ENCODE measurements around the gene SLC7A6. TPM values are rescaled to one million over a fixed set of nuclear protein-coding genes. Genes with fewer than 3 reads are reported as not detected.

The SLC7A6 gene
- total RNA-seq, 1 experiment from 2014 or later, result 6.5 TPM

DNA sequence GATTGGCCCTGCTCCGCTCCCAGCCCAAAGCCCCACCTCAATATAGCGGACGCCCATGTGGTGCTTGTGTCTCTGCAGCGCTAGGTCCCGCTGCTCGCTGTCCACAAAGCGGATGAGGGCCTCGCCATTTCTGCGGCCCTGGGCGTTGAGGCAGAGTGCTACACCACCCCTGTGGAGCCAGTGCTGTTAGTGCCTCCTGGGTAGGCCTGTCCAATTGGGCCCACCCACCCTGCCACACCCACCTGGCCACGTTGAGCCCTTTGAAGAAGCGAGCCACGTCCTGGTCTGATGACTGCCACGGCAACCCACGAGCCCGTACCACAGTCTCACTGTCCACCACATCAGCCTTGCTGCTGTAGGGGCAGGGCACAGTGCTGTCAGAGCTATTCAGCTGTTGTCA, 32.0 kb upstream of the SLC7A6 start:
- no peak overlapping the region for H3K4me3 ChIP-seq
- no peaks in the 10 kb centered on the region for H3K36me3 ChIP-seq
- DNase-seq, result no peak
- H3K27me3 ChIP-seq, result no peaks in the 10 kb centered on the region
- no peaks in the 10 kb centered on the region for H3K9me3 ChIP-seq

DNA sequence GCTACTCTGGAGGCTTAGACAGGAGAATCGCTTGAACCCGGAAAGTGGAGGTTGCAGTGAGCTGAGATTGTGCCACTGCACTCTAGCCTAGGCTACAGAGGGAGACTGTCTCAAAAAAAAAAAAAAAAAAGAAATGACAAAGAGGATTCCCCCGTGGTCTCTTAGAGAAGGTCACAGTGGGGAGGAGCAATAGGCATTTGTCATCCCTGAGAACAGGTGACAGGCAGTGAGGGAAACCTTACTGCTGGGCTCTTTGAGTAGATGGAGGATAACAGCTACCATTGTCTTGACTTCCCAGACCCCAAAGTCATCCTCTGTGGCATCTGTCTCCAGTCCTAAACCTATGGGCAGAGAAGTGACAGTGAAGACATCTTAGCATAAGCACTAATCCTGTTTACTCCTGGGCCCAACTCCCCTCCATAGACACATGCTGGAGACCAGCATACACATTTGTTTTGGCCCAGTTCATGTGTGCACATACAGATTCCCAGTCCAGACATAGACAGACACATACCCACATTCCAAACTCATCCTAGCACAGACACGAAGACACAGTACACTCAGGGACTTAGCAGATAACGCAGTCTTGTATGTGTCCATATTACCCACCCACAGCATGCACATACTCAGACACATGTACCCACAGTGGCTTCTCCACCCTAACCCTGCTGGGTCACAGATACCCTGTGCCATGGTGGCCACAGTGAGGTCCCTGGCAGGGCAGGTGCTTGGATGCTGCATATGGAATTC, 31.1 kb upstream of the SLC7A6 start:
- no peaks in the 10 kb centered on the region for H3K27me3 ChIP-seq
- H3K36me3 ChIP-seq, result no peaks in the 10 kb centered on the region
- DNase-seq, result no peak
- no peak overlapping the region for H3K4me3 ChIP-seq
- no peaks in the 10 kb centered on the region for H3K9me3 ChIP-seq

DNA sequence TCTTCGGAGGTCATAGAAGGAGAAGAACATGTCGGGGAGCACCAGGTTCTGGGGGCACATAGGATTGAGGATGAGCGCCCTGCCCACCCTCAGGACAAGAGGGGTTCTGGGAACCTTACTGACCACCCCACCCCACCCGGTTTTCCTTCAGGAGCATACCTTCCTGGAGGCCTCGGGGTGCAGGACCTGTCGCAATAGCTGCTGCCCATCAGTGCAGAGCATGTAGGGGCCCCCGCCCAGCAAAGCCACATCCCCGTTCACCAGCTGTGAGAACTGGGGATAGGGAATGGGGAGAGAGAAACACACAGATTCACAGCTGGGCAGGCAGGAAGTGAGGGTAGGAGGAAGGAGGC, 30.5 kb upstream of the SLC7A6 start:
- Histone ChIP-seq H3K9me3 (no peaks in the 10 kb centered on the region), H3K36me3 (no peaks in the 10 kb centered on the region), H3K4me3 (no peak overlapping the region), H3K27me3 (no peaks in the 10 kb centered on the region)
- no peak for DNase-seq

DNA sequence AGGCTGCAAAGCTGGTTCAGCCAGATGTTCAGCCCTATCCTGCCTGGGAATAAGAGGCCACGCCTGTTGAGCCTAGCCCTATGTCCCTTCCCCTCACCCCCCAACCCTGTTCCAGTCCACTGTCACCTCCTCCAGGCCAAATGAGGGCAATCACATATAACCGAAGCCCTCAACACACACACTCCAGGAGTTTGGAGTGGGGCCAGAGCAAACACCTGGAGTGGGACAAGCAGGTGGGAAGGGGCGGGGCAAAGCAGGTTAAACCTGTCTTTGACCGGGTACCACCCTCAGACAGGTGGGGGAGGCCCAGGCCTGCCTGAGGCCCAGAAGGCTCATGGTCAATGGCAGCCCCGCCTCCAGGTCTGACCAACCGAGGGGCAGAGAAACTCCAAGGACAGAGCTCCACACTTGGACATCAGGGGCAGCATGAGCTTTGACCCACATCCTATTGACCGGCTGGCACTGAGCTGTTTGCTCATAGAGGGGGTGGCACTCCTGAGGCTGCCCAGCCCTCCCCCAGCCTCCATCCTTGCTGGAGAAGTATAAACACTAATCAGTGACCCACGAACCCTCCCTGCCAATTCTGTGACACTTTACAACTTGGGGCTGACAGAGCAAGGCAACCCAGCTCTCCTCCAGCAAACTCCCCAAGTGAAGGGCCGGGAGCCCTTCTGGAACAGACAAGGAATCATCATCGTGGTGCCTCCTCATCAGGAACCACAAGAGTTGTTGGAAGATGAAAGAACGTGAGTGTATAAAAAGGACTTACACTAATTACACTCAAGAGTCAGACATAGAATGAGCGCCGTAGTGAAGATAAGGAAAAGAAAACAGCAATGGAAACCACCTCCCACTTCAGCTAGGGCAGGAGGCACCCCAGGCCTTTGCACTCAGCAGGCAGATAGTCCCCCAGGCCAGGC, 29.9 kb upstream of the SLC7A6 start:
- DNase-seq, result no peak

DNA sequence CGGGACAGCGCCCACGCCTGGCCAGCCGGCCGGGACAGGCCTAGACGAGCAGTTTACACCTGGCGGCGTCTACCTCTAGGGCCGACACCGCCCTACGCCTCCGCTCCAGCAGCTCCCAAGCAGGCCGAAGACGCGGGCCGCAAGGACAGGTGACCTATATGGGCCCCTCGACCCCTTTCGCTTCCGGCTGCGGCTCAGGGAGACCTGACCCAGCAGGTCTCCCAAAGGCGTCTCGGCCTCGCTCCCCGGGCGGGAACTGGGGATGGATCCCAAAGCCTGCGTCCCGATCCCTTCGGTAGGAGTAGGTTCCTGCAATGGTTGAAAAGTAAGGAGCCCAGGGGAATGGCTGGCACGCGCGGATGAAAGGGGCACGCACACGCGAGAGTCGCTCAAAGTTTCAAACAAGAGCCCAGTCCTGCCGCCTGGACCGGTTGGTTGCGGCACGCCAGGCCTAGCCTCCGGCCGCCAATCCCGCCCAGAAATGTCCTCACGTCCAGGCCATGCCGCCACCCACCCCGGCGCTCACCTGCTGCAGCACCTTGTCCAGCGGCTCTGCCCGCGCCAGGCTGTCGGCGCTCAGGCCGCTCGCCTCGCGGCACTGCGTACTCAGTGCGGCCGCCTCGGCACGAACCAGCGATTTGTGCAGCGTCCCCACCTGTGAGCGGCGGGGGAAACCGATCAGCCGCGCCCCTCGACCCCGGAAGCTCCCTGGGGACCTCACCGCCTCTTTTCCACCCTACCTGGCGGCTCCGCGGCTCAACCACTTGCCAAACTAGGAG, 29.0 kb upstream of the SLC7A6 start:
- DNase-seq, result no peak
- H3K4me3 ChIP-seq, result no peak overlapping the region
- no peaks in the 10 kb centered on the region for H3K27me3 ChIP-seq
- no peaks in the 10 kb centered on the region for H3K36me3 ChIP-seq
- H3K9me3 ChIP-seq, result no peaks in the 10 kb centered on the region

More for the DNA sequence above, 29.9 kb upstream of the SLC7A6 start:
- H3K27me3 ChIP-seq, result no peaks in the 10 kb centered on the region
- no peak overlapping the region for H3K4me3 ChIP-seq
- no peaks in the 10 kb centered on the region for H3K36me3 ChIP-seq
- H3K9me3 ChIP-seq, result no peaks in the 10 kb centered on the region

DNA sequence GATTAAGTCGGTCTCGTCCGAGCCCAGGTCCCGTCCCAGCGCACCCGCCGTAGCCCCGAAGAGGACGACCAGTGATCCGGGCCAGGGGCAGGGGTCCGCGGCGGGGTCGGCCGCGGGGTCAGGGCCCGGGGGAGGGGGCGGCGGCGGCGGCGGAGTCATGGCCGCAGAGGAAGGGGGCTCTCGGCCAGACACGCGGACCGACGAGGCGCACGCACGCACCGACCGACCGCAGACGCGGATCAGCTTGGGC, 28.5 kb upstream of the SLC7A6 start, which contains the start of gene ESRP2:
Gene ESRP2 (minus strand): TSS at position 241 of the 250 bp plus-strand sequence. CDS start 82 bp downstream, at position 159.
- no peaks in the 10 kb centered on the region for H3K9me3 ChIP-seq

DNA sequence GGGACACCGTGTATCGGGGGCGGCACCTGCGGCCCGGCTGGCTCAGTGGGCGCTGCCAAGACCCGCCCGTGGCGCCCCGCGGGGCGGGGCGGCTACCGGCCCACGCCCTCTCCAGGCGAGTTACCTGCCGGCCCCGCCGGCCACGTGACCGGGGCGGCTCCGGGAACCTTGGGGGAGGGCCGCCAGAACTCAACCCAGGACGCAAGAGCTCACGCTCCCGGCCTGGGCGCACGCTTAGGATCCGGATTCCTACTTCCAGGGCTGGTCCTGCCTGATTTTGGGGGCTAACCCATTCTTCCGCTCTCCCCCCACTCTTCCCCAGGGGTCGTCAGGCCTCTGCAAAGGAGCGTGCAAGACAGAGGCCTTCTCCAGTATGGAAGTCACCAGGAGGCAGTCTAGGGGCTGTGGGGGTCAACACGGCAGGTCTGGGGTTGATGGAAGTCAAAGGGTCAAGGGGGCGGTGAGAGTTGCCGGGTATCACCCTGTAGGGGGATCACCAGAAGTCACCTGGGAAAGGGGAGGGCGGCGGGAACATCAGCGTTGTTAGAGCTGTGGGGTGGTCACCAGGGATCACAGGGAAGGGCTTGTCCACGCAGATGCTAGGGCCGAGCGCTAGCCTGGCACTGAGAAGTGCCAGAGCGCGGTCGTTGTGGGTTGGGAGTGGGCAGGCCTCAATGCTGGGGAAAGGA, 28.0 kb upstream of the SLC7A6 start:
- no peak overlapping the region for H3K4me3 ChIP-seq
- H3K36me3 ChIP-seq, result no peaks in the 10 kb centered on the region
- no peak for DNase-seq
- H3K9me3 ChIP-seq, result no peaks in the 10 kb centered on the region
- H3K27me3 ChIP-seq, result no peaks in the 10 kb centered on the region

More for the DNA sequence above, 28.5 kb upstream of the SLC7A6 start, which contains the start of gene ESRP2:
- no peak for DNase-seq
- Histone ChIP-seq H3K4me3 (peak within 1 kb of the TSS; percentile 47), H3K27me3 (no peaks in the 10 kb centered on the region), H3K36me3 (no peaks in the 10 kb centered on the region)

DNA sequence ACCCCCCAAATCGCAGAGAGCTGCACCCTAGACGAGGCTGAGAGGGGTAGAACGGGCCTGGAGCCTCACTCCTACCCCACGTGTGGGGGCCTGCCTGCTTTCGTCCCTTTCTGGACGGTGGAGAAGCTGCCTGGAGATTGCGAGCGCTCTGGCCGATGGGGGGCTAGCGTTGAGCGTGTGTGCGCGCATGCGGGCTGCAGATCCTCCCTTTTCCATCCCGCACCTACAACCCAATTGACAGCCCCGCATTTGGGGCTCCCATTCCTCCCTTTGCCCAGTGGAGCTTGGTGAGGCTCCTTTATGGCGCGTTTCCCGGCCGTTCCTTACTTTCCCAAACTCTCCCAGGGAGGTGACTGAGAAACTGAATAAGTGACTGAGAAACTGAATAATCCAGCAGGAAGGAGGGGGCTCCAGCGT, 27.5 kb upstream of the SLC7A6 start:
- Histone ChIP-seq H3K27me3 (no peaks in the 10 kb centered on the region), H3K9me3 (no peaks in the 10 kb centered on the region), H3K36me3 (no peaks in the 10 kb centered on the region), H3K4me3 (peak overlapping the region; percentile 47)
- no peak for DNase-seq

DNA sequence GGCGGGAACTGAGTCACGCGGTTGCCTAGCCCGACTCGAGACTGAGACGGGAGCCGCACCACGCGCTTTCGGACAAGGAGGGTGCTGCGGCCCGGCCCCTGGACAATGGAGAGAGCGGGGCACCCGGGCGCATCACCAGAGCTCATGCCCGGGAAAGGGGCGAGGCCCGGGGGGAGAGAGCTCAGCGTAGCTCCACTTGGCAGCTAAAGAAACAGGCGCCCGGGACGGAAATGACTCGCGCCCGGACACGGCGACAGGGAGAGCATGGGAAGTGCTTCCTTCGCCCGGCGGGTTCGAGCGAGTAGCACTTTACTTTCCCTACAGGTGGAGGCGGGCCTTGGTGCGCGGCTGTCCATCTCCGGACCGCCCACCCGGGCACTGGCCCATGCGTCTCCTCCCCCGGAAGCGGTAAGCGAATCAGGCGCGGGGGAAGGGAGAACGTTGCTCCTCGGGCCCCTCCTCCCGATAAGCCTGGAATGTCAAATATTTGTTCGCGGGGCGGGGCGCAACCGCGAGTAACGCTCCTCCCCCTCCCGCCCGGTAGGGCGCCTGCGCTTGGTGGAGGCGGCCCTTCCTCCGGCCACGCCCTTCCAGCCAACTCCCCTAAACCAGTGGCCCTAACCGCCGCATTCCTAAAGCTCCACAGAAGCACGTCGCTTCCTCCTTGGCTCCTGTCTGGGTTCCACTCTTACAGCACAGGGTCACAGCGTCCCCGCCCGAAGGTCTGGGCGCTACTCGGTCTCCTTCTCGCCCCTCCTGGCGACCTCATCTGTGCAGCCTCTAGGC, 26.9 kb upstream of the SLC7A6 start:
- H3K4me3 ChIP-seq, result peak overlapping the region; percentile 47
- H3K27me3 ChIP-seq, result no peaks in the 10 kb centered on the region
- H3K36me3 ChIP-seq, result no peaks in the 10 kb centered on the region
- DNase-seq, result peak; percentile 93
- no peaks in the 10 kb centered on the region for H3K9me3 ChIP-seq

DNA sequence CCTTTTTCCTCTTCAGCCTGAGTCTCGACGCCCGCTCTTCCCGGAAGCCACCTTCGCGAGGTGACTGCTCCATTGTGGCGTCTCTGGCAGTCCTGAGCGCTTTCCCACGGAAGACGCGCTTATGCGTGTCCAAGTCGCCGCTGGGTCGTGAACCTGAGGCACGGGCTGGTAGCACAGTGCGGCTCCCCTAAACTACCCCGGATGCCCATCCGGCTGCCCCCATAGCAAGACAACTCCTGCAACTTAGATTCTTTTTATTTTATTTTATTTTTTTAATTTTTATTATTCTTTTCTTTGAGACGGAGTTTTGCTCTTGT, 26.3 kb upstream of the SLC7A6 start:
- Histone ChIP-seq H3K4me3 (peak overlapping the region; percentile 47), H3K27me3 (no peaks in the 10 kb centered on the region)

DNA sequence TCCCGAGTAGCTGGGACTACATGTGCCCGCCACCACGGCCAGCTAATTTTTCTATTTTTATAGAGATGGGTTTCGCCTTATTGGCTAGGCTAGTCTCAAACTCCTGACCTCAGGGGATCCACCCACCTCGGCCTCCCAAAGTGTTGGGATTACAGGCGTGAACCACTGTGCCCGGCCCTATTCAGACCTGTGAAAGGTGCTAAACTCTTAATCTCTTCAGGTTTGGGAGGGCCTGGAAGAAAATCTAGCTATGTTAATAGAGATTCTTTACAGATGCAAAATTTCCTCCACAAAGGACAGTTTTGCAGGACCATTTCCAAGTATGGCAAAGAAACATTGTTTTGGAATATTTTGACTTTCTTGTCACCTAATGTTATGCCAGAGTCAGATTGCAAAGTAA, 22.2 kb upstream of the SLC7A6 start:
- no peak overlapping the region for H3K4me3 ChIP-seq
- H3K9me3 ChIP-seq, result no peaks in the 10 kb centered on the region
- H3K27me3 ChIP-seq, result no peaks in the 10 kb centered on the region
- no peaks in the 10 kb centered on the region for H3K36me3 ChIP-seq
- DNase-seq, result no peak

More for the DNA sequence above, 26.3 kb upstream of the SLC7A6 start:
- DNase-seq, result no peak
- no peaks in the 10 kb centered on the region for H3K36me3 ChIP-seq
- no peaks in the 10 kb centered on the region for H3K9me3 ChIP-seq

DNA sequence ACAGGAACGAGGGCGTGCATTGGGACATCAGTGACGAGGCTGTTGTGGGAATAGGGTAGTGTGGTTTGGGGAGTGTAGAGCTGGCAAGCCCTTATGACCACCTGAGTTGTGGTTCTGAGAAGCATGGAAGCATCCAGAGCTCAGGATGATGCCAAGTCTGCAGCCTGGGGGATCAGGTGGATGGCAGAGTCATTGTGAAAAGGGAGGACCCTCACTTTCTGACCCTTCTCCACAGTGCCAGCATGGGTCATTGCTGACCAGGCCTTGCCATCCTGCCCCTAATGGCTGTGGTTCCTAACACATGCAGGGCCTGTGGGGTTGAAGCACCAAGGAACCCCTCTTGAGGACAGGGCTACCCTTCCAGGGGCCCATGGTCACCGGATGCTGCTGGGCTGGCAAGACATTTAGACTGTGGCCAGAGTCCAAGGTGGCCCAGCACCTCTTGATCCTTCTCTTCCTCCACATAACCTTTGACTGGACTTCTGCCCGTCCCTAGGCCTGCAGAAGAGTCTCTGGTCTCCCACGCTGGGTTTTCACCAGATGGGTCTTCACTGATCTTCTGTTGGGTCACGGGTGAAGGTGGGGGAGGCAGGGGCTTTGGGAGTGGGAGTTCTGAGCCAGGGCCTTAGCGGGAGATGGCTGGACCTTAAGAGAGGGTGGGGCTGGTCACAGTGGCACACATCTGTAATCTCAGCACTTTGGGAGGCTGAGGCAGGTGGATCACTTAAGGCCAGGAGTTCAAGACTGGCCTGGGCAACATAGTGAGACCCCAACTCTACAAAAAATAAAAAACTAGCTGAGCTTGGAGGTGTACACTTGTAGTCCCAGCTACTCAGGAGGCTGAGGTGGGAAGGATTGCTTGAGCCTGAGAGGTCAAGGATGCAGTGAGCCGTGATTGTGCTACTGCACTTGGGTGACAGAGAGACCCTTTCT, 21.1 kb upstream of the SLC7A6 start:
- H3K36me3 ChIP-seq, result no peaks in the 10 kb centered on the region
- no peak overlapping the region for H3K4me3 ChIP-seq
- no peak for DNase-seq
- H3K27me3 ChIP-seq, result no peaks in the 10 kb centered on the region
- no peaks in the 10 kb centered on the region for H3K9me3 ChIP-seq

DNA sequence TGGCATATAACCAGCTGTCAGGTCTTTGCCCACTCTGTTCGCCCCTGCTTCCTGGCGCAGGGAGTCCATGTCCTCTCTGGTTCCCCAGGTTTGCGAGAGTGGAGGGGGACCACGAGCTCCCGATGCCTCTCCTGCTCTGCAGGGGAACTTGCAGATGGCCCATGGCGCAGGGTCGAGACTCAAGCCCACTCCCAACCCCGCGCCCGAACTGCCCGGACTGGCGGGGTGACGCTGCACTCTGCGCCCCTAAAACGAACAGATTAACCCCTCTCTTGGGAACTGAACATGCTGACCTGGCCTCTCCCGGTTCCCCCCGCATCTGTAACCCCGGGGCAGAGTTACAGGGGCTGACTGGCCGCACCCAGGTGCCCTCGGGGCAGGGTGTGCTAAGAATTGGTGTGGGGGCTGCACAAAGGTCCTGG, 19.8 kb upstream of the SLC7A6 start:
- no peak for DNase-seq
- Histone ChIP-seq H3K9me3 (no peaks in the 10 kb centered on the region), H3K27me3 (no peaks in the 10 kb centered on the region), H3K4me3 (peak overlapping the region; percentile 82), H3K36me3 (no peaks in the 10 kb centered on the region)

DNA sequence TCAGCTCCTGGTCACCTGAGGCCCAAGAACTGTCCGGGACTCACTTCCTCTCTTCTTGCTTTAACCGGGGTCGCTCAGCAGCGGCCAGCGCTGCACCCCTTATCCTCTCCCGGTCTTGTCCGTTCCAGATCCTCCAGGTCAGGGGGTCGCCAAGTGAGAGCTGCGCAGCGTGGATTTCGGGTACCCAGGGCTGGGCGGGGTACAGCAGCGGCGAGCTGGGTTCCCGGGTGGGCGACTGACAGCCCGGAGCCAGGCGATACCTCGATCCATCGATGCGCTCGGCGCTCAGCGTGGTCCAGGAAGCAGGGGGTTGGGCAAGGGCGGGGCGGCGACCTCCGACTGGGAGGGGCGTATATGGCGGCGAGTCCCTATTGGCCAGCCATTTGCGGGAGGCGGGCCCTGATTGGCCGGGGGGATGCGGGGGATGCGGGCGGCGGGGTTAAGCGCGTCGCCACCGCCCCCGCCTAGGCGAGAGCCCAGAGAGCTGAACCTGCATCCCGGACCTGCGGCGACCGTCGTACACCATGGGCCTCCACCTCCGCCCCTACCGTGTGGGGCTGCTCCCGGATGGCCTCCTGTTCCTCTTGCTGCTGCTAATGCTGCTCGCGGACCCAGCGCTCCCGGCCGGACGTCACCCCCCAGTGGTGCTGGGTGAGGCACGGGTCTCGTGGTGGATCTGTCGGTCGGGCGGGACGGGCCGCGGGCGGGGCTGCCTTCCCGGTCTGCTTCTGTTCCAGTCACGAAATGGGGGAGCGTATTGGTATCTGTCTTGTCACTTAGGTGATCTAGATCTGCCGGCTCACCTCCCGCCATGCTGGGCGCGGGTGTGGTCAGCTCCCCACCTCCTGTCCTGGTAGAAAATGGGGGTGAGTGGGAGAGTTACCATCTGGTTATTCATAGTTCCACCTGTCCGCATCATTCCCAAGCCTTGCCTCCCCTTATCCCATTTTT, 19.1 kb upstream of the SLC7A6 start, which contains the start of gene PLA2G15:
Gene PLA2G15 (plus strand): TSS at position 471 of the 951 bp plus-strand sequence. CDS start 54 bp downstream, at position 525.
- H3K36me3 ChIP-seq, result no peaks in the 10 kb centered on the region
- H3K9me3 ChIP-seq, result no peaks in the 10 kb centered on the region
- H3K27me3 ChIP-seq, result no peaks in the 10 kb centered on the region
- H3K4me3 ChIP-seq, result peak within 1 kb of the TSS; percentile 82
- peak; percentile 90 for DNase-seq
